Brain microvascular endothelial cell (primary cell): ENCODE results near the gene PPP2R2C.
A peak's percentile ranks its signal among the peaks of the same experiment; 100 is the strongest.

Source experiments
- DNase-seq: peaks from one replicate; pipeline ENCODE4 v3.0.0-alpha.2; 2020
- H3K27ac ChIP-seq: fragments of 250-450 bp; sonication (Bioruptor Pico); 2 replicates; pipeline ENCODE4 v1.5.1; 2020; ENCODE audit warnings: mild to moderate bottlenecking, moderate library complexity
- H3K27me3 ChIP-seq: fragments of 250-450 bp; sonication (Bioruptor Pico); replicated peaks from 2 replicates; pipeline ENCODE4 v1.5.1; 2020; ENCODE audit warnings: mild to moderate bottlenecking
- H3K36me3 ChIP-seq: fragments of 250-450 bp; sonication (Bioruptor Pico); replicated peaks from 2 replicates; pipeline ENCODE4 v1.5.1; 2020; ENCODE audit warnings: mild to moderate bottlenecking
- H3K4me3 ChIP-seq: 2 replicates; pipeline ENCODE4 v1.5.1; 2011; ENCODE audit warnings: low read depth, mild to moderate bottlenecking, control low read depth, low read length, moderate library complexity
- CTCF ChIP-seq: IDR thresholded peaks from 2 replicates; pipeline ENCODE4 v1.5.1; 2011; ENCODE audit warnings: low read depth, mild to moderate bottlenecking, moderate library complexity, low read length, control low read depth, inconsistent platforms; ENCODE audit errors: missing control alignments
- in situ Hi-C: cut with HindIII; loops from 2 replicates; pipeline ENCODE4 v1.10.0; 2017; ENCODE audit warnings: low sequenced_read_pairs, low pct_ligation_motif_present

PPP2R2C gene

GRCh38 chr4:6346373-6347110, 125.9 kb downstream of the PPP2R2C start:
- no peak for DNase-seq
- Histone ChIP-seq H3K27me3 (no peaks in the 10 kb centered on the region), H3K27ac (no peak overlapping the region), H3K4me3 (no peak overlapping the region), H3K36me3 (no peaks in the 10 kb centered on the region)
- no peak for TF ChIP-seq CTCF
- in situ Hi-C loops = no loop called here

GRCh38 chr4:6345866-6346265, 126.5 kb downstream of the PPP2R2C start:
- in situ Hi-C loops = no loop called here
- no peak for DNase-seq
- H3K27ac ChIP-seq = no peak overlapping the region
- no peaks in the 10 kb centered on the region for H3K27me3 ChIP-seq
- H3K4me3 ChIP-seq = no peak overlapping the region
- no peaks in the 10 kb centered on the region for H3K36me3 ChIP-seq
- no peak for TF ChIP-seq CTCF

- Histone ChIP-seq H3K4me3 (no peak overlapping the region), H3K27ac (no peak overlapping the region), H3K27me3 (no peaks in the 10 kb centered on the region), H3K36me3 (no peaks in the 10 kb centered on the region)
- in situ Hi-C loops = no loop called here
- no peak for DNase-seq
- TF ChIP-seq CTCF = no peak
Observed at GRCh38 chr4:6345096-6345830, 127.2 kb downstream of the PPP2R2C start.

GRCh38 chr4:6343939-6344408, 128.4 kb downstream of the PPP2R2C start:
- H3K27ac ChIP-seq = no peak overlapping the region
- in situ Hi-C loops = no loop called here
- no peak for TF ChIP-seq CTCF
- H3K4me3 ChIP-seq = no peak overlapping the region
- H3K36me3 ChIP-seq = no peaks in the 10 kb centered on the region
- DNase-seq = peak; percentile 23
- no peaks in the 10 kb centered on the region for H3K27me3 ChIP-seq

- H3K36me3 ChIP-seq = no peaks in the 10 kb centered on the region
- H3K4me3 ChIP-seq = no peak overlapping the region
- in situ Hi-C loops = no loop called here
- no peak for DNase-seq
- peaks cover 2% of the 10 kb centered on the region for H3K27me3 ChIP-seq
- H3K27ac ChIP-seq = no peak overlapping the region
- TF ChIP-seq CTCF = no peak
Observed at GRCh38 chr4:6342530-6343293, 129.7 kb downstream of the PPP2R2C start.
